ENCODE results near the gene RNF41.

Gene RNF41

GRCh38 chr12:56243731-56244181 is 22.0 kb upstream of the RNF41 start:
- H3K27ac ChIP-seq (replicated peaks) = no peak overlapping the region
- no peak overlapping the region for H3K4me3 ChIP-seq (replicated peaks; ENCODE audit: insufficient read depth, low read length)
- H3K27me3 ChIP-seq (ENCODE audit: insufficient read depth, poor library complexity, severe bottlenecking) = no peaks in the 10 kb centered on the region
- TF ChIP-seq CTCF (IDR thresholded peaks at IDR 0.05; ENCODE audit: insufficient read depth, low read length) (no peak), REST (IDR thresholded peaks at IDR 0.05; ENCODE audit: insufficient replicate concordance, low read depth) (no peak)
- no peak for DNase-seq (ENCODE audit: low read depth in 1 of 2, low spot score in 1 of 2)

GRCh38 chr12:56242986-56243385 is 21.3 kb upstream of the RNF41 start:
- no peak overlapping the region for H3K4me3 ChIP-seq (replicated peaks; ENCODE audit: insufficient read depth, low read length)
- no peak for TF ChIP-seq POLR2AphosphoS5 (IDR thresholded peaks at IDR 0.05; ENCODE audit: low read depth)
- no peak for TF ChIP-seq GABPA (IDR thresholded peaks at IDR 0.05; ENCODE audit: low read depth)
- TF ChIP-seq SPI1 (IDR thresholded peaks at IDR 0.05; ENCODE audit: borderline replicate concordance, low read depth) = no peak
- TF ChIP-seq CTCF (IDR thresholded peaks at IDR 0.05; ENCODE audit: insufficient read depth, low read length) = no peak
- no peak for TF ChIP-seq REST (IDR thresholded peaks at IDR 0.05; ENCODE audit: insufficient replicate concordance, low read depth)
- H3K27ac ChIP-seq (replicated peaks) = no peak overlapping the region
- DNase-seq (ENCODE audit: low read depth in 1 of 2, low spot score in 1 of 2) = no peak
- H3K27me3 ChIP-seq (ENCODE audit: insufficient read depth, poor library complexity, severe bottlenecking) = no peaks in the 10 kb centered on the region

GRCh38 chr12:56241424-56242303 is 19.9 kb upstream of the RNF41 start:
- no peaks in the 10 kb centered on the region for H3K27me3 ChIP-seq (ENCODE audit: insufficient read depth, poor library complexity, severe bottlenecking)
- no peak overlapping the region for H3K27ac ChIP-seq (replicated peaks)
- no peak for TF ChIP-seq POLR2AphosphoS5 (IDR thresholded peaks at IDR 0.05; ENCODE audit: low read depth)
- TF ChIP-seq GABPA (IDR thresholded peaks at IDR 0.05; ENCODE audit: low read depth) = no peak
- TF ChIP-seq SPI1 (IDR thresholded peaks at IDR 0.05; ENCODE audit: borderline replicate concordance, low read depth) = no peak
- TF ChIP-seq REST (IDR thresholded peaks at IDR 0.05; ENCODE audit: insufficient replicate concordance, low read depth) = no peak
- no peak for TF ChIP-seq CTCF (IDR thresholded peaks at IDR 0.05; ENCODE audit: insufficient read depth, low read length)
- DNase-seq (ENCODE audit: low read depth in 1 of 2, low spot score in 1 of 2) = no peak
- H3K4me3 ChIP-seq (replicated peaks; ENCODE audit: insufficient read depth, low read length) = no peak overlapping the region
